ENCODE measurements around the gene TRIM14. TPM values are rescaled to one million over a fixed set of nuclear protein-coding genes. Genes with fewer than 3 reads are reported as not detected.

Gene TRIM14
- total and polyA plus RNA-seq, 2 of the 13 experiments (the other 11 are each of a cell fraction or from before 2014, with no cell fraction given), result 9.2 to 13.0 TPM

DNA sequence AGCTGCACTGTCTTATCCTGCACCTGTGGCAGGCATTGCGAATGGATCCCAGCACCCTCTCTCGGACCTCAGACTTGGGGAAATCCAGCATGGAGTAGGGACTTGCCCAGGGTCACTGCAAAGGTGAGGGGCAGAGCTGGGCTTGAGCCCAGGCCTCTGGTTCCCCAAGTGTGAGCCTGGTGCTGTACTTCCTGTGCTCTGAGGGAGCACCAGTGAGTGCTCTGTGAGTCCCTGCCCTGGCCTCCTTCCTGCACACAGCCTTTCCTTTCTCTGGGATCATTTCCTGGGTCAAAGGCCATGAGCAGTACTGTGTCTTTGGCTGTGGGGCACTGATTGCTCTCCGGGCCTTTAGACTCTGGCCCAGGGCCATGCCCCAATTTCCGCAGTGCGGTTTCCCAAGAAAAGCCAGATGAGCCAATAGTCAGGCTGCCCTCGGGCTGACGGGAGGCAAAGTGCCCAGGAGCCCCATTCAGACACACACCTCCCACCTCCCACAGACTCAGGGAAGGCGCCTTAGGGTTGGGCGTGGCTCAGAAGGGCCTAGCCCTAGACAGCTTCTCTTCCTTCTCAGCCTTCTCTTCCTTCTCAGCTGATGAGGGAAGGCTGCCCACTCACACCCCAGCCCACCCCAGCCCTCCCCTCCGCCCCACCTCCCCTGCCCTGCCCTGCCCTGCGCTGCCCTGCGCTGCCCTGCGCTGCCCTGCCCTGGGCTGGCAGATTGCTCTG is 23.3 kb upstream of the TRIM14 start (continued):
- TF ChIP-seq MAX (IDR thresholded peaks at IDR 0.05), result no peak
- TF ChIP-seq AHDC1 (CRISPR knock-in tag; IDR thresholded peaks at IDR 0.05; ENCODE audit: borderline replicate concordance), result no peak
- TF ChIP-seq PPARG (CRISPR knock-in tag; conservative IDR thresholded peaks at IDR 0.05), result 0 out of 2 replicates have a peak, but pooled peaks have one; percentile 25
- TF ChIP-seq ZNF83 (CRISPR knock-in tag; IDR thresholded peaks at IDR 0.05; ENCODE audit: borderline replicate concordance), result no peak
- peak; percentile 32; the same call in 1 of the 2 replicates for TF ChIP-seq SOX5 (CRISPR knock-in tag; IDR thresholded peaks at IDR 0.05; ENCODE audit: borderline replicate concordance)
- 0 out of 2 replicates have a peak, but pooled peaks have one; percentile 39 for TF ChIP-seq ZBTB26 (CRISPR knock-in tag; IDR thresholded peaks at IDR 0.05; ENCODE audit: borderline replicate concordance)
- no peak for TF ChIP-seq ZNF546 (CRISPR knock-in tag; conservative IDR thresholded peaks at IDR 0.05)
- TF ChIP-seq, protein P1, sequence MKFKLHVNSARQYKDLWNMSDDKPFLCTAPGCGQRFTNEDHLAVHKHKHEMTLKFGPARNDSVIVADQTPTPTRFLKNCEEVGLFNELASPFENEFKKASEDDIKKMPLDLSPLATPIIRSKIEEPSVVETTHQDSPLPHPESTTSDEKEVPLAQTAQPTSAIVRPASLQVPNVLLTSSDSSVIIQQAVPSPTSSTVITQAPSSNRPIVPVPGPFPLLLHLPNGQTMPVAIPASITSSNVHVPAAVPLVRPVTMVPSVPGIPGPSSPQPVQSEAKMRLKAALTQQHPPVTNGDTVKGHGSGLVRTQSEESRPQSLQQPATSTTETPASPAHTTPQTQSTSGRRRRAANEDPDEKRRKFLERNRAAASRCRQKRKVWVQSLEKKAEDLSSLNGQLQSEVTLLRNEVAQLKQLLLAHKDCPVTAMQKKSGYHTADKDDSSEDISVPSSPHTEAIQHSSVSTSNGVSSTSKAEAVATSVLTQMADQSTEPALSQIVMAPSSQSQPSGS (CRISPR knock-in tag; IDR thresholded peaks at IDR 0.05), result no peak
- TF ChIP-seq, protein P2, sequence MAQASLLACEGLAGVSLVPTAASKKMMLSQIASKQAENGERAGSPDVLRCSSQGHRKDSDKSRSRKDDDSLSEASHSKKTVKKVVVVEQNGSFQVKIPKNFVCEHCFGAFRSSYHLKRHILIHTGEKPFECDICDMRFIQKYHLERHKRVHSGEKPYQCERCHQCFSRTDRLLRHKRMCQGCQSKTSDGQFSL (CRISPR knock-in tag; IDR thresholded peaks at IDR 0.05), result no peak
- TF ChIP-seq ZFP1 (CRISPR knock-in tag; IDR thresholded peaks at IDR 0.05), result no peak
- TF ChIP-seq, protein P3, sequence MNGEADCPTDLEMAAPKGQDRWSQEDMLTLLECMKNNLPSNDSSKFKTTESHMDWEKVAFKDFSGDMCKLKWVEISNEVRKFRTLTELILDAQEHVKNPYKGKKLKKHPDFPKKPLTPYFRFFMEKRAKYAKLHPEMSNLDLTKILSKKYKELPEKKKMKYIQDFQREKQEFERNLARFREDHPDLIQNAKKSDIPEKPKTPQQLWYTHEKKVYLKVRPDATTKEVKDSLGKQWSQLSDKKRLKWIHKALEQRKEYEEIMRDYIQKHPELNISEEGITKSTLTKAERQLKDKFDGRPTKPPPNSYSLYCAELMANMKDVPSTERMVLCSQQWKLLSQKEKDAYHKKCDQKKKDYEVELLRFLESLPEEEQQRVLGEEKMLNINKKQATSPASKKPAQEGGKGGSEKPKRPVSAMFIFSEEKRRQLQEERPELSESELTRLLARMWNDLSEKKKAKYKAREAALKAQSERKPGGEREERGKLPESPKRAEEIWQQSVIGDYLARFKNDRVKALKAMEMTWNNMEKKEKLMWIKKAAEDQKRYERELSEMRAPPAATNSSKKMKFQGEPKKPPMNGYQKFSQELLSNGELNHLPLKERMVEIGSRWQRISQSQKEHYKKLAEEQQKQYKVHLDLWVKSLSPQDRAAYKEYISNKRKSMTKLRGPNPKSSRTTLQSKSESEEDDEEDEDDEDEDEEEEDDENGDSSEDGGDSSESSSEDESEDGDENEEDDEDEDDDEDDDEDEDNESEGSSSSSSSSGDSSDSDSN (CRISPR knock-in tag; IDR thresholded peaks at IDR 0.05), result peak; percentile 35; the same call in 1 of the 2 replicates
- no peak for TF ChIP-seq ONECUT2 (CRISPR knock-in tag; IDR thresholded peaks at IDR 0.05)
- TF ChIP-seq NFKB2 (CRISPR knock-in tag; IDR thresholded peaks at IDR 0.05; ENCODE audit: borderline replicate concordance), result no peak
- TF ChIP-seq PREB (CRISPR knock-in tag; IDR thresholded peaks at IDR 0.05), result no peak
- TF ChIP-seq ZNF563 (CRISPR knock-in tag; IDR thresholded peaks at IDR 0.05), result no peak

Data from HepG2 (cell line).